Suprapubic skin (tissue), 4 donors: ENCODE results near the gene APOBEC3A. TPM values are rescaled to one million over a fixed set of nuclear protein-coding genes. Genes with fewer than 3 reads are reported as not detected.
"Not testable (repeated sequence)": the region's sequence is repeated elsewhere in the genome, so short reads cannot be mapped to it uniquely, and the experiment has no call there.

Source experiments
- DNase-seq, 2 donors: peaks; one replicate each; pipeline ENCODE4 v3.0.0-alpha.2; 2019; ENCODE audit warnings: low spot score in 2 of 2
- H3K27ac ChIP-seq: fragments of 200-600 bp; sonication (generic); one replicate; pipeline ENCODE4 v1.5.1; 2019
- H3K27me3 ChIP-seq: fragments of 200-600 bp; sonication (generic); one replicate; pipeline ENCODE4 v1.5.1; 2019
- H3K36me3 ChIP-seq: fragments of 200-600 bp; sonication (generic); one replicate; pipeline ENCODE4 v1.5.1; 2019
- H3K4me1 ChIP-seq: fragments of 200-600 bp; sonication (generic); one replicate; pipeline ENCODE4 v1.5.1; 2019
- H3K4me3 ChIP-seq: fragments of 200-600 bp; sonication (generic); one replicate; pipeline ENCODE4 v1.5.1; 2019; ENCODE audit warnings: mild to moderate bottlenecking
- H3K9me3 ChIP-seq: fragments of 200-600 bp; sonication (generic); one replicate; pipeline ENCODE4 v1.5.1; 2019
- CTCF ChIP-seq, 2 donors: fragments of 200-600 bp in 1 of 2; fragments of 450-650 bp in 1 of 2; sonication (generic) in 1 of 2; IDR thresholded peaks; one replicate each; pipeline ENCODE4 v1.5.1; 2016 to 2019; ENCODE audit warnings: antibody characterized with exemption in 2 of 2, mild to moderate bottlenecking in 1 of 2, moderate library complexity in 1 of 2
- EP300 ChIP-seq: sonication (generic); formaldehyde crosslinking; IDR thresholded peaks from one replicate; pipeline ENCODE4 v1.6.1; 2017; ENCODE audit warnings: antibody characterized with exemption
- POLR2A ChIP-seq, 2 donors: fragments of 450-650 bp; IDR thresholded peaks; one replicate each; pipeline ENCODE4 v1.6.1; 2017; ENCODE audit warnings: antibody characterized with exemption in 2 of 2, mild to moderate bottlenecking in 2 of 2, moderate library complexity in 2 of 2
- POLR2AphosphoS5 ChIP-seq, 3 donors: sonication (generic); formaldehyde crosslinking; IDR thresholded peaks; one replicate each; pipeline ENCODE4 v1.6.1; 2017; ENCODE audit warnings: antibody characterized with exemption in 3 of 3
- WGBS: methylation state at CpG from one replicate; pipeline ENCODE4 v1.1.5; 2018; 5-methylcytosine and 5-hydroxymethylcytosine counted together
- total RNA-seq, 4 donors: library from RNA; depleted of rRNA; stranded (reverse); fragments of >200 nt; gene quantifications; one replicate each; pipeline ENCODE4 v1.1.0, GENCODE V29; 2016

The APOBEC3A gene
- total RNA-seq, 4 donors from 2014 or later = 2.1 TPM; not detected in 3

GRCh38 chr22:38981992-38982927 is 24.9 kb downstream of the APOBEC3A start, which contains the start of gene APOBEC3B:
Gene APOBEC3B, plus strand, starts transcription at chr22:38982347. Its CDS starts 107 bp downstream, at chr22:38982454.
- Histone ChIP-seq H3K27me3 (no peaks in the 10 kb centered on the region), H3K27ac (peak within 1 kb of the TSS; percentile 69), H3K4me1 (peaks cover 25% of the 10 kb centered on the region), H3K9me3 (no peaks in the 10 kb centered on the region), H3K4me3 (peak within 1 kb of the TSS; percentile 55), H3K36me3 (no peaks in the 10 kb centered on the region)
- no CpG with 5 or more reads among the region's 16 CpGs for WGBS
- no peak for TF ChIP-seq EP300
- TF ChIP-seq POLR2A (IDR thresholded peaks at IDR 0.05) = no peak
- no peak for TF ChIP-seq CTCF (IDR thresholded peaks at IDR 0.05)
- TF ChIP-seq POLR2AphosphoS5 (IDR thresholded peaks at IDR 0.05) = no peak
- DNase-seq = peak; percentile 86 to 90

GRCh38 chr22:38984224-38984623 is 26.8 kb downstream of the APOBEC3A start:
- H3K27ac ChIP-seq = no peak overlapping the region
- no peak for TF ChIP-seq EP300
- no peak for TF ChIP-seq POLR2A (IDR thresholded peaks at IDR 0.05)
- TF ChIP-seq POLR2AphosphoS5 (IDR thresholded peaks at IDR 0.05) = no peak
- TF ChIP-seq CTCF (IDR thresholded peaks at IDR 0.05) = no peak
- no CpG with 5 or more reads among the region's 2 CpGs for WGBS
- H3K9me3 ChIP-seq = no peaks in the 10 kb centered on the region
- DNase-seq = no peak
- no peak overlapping the region for H3K4me3 ChIP-seq
- H3K36me3 ChIP-seq = no peaks in the 10 kb centered on the region
- H3K4me1 ChIP-seq = peaks cover 25% of the 10 kb centered on the region
- H3K27me3 ChIP-seq = no peaks in the 10 kb centered on the region

GRCh38 chr22:38984784-38985757 is 27.7 kb downstream of the APOBEC3A start:
- DNase-seq, H3K27me3 ChIP-seq: not testable (repeated sequence)
- WGBS = no CpG with 5 or more reads among the region's 9 CpGs

GRCh38 chr22:38986629-38987028 is 29.2 kb downstream of the APOBEC3A start:
- TF ChIP-seq POLR2AphosphoS5 (IDR thresholded peaks at IDR 0.05) (no peak), EP300 (no peak), CTCF (IDR thresholded peaks at IDR 0.05) (no peak), POLR2A (IDR thresholded peaks at IDR 0.05) (no peak)
- H3K27ac ChIP-seq = no peak overlapping the region
- H3K4me3 ChIP-seq = no peak overlapping the region
- DNase-seq = no peak
- H3K36me3 ChIP-seq = no peaks in the 10 kb centered on the region
- no peaks in the 10 kb centered on the region for H3K27me3 ChIP-seq
- no peaks in the 10 kb centered on the region for H3K9me3 ChIP-seq
- peaks cover 14% of the 10 kb centered on the region for H3K4me1 ChIP-seq
- WGBS = no CpG with 5 or more reads among the region's 3 CpGs

More at GRCh38 chr22:38984784-38985757, 27.7 kb downstream of the APOBEC3A start:
- not testable (repeated sequence) for H3K9me3 ChIP-seq, H3K36me3 ChIP-seq, H3K27ac ChIP-seq, H3K4me3 ChIP-seq
- H3K4me1 ChIP-seq = peaks cover 25% of the 10 kb centered on the region

GRCh38 chr22:38987171-38987895 is 29.9 kb downstream of the APOBEC3A start:
- DNase-seq = no peak
- Histone ChIP-seq H3K27ac (no peak overlapping the region), H3K4me3 (no peak overlapping the region), H3K27me3 (no peaks in the 10 kb centered on the region), H3K36me3 (no peaks in the 10 kb centered on the region), H3K9me3 (no peaks in the 10 kb centered on the region), H3K4me1 (peaks cover 7% of the 10 kb centered on the region)
- TF ChIP-seq CTCF (IDR thresholded peaks at IDR 0.05) (no peak), POLR2A (IDR thresholded peaks at IDR 0.05) (no peak), EP300 (no peak), POLR2AphosphoS5 (IDR thresholded peaks at IDR 0.05) (no peak)
- WGBS = no CpG with 5 or more reads among the region's 8 CpGs
